ENCODE measurements around the gene DDIT4.
"Not testable (repeated sequence)": the region's sequence is repeated elsewhere in the genome, so short reads cannot be mapped to it uniquely, and the experiment has no call there.

The DDIT4 gene, protein sequence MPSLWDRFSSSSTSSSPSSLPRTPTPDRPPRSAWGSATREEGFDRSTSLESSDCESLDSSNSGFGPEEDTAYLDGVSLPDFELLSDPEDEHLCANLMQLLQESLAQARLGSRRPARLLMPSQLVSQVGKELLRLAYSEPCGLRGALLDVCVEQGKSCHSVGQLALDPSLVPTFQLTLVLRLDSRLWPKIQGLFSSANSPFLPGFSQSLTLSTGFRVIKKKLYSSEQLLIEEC

DNA sequence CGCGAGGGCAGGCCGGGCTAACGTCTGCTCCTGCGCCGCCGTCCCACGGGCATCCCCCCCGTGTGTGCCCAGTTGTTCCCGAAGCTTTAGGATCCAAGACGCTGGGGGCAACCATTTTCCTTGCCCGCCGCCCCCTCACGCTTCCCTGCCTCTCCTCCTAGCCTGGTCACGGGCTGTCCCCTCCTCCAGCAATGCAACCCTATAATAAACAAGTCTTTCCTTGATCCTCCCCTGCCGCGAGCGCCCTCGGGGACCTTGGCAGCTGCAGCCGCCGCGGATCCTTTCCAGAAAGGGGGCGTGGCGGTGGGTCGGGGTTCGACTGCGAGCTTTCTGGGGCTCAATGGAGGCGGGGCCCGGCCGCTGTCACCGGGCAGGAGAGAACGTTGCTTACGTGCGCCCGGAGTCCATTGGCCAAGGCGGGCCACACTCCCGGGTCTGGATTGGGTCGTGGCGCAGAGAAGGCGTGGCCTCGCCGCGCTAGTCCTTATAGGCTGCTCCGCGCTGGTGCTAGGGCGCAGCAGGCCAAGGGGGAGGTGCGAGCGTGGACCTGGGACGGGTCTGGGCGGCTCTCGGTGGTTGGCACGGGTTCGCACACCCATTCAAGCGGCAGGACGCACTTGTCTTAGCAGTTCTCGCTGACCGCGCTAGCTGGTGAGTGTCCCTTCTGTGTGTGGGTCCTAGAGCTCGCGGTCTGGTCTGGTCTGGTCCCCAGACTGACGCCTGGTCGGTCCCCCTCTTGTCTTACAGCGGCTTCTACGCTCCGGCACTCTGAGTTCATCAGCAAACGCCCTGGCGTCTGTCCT lies at the start of gene DDIT4:
TSS of gene DDIT4 (plus strand) at position 515 of the 803 bp plus-strand sequence. CDS start 293 bp downstream, outside the sequence.
- peak; percentile 95 for DNase-seq (ENCODE audit: low spot score)

DNA sequence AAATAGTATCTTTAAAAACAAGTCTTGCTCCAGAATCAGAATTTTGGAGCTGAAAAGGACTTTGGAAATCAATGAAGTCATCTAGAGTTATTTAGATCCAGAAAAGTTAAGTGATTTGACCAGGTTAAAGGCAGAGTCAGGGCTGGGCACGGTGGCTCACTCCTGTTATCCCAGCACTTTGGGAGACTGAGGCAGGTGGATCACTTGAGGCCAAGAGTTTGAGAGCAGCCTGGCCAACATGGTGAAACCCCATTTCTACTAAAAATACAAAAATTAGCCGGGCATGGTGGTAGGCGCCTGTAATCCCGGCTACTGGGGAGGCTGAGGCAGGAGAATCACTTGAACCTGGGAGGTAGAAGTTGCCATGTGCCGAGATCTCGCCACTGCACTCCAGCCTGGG lies 49.5 kb upstream of the DDIT4 start:
- DNase-seq (ENCODE audit: low spot score) = not testable (repeated sequence)

DNA sequence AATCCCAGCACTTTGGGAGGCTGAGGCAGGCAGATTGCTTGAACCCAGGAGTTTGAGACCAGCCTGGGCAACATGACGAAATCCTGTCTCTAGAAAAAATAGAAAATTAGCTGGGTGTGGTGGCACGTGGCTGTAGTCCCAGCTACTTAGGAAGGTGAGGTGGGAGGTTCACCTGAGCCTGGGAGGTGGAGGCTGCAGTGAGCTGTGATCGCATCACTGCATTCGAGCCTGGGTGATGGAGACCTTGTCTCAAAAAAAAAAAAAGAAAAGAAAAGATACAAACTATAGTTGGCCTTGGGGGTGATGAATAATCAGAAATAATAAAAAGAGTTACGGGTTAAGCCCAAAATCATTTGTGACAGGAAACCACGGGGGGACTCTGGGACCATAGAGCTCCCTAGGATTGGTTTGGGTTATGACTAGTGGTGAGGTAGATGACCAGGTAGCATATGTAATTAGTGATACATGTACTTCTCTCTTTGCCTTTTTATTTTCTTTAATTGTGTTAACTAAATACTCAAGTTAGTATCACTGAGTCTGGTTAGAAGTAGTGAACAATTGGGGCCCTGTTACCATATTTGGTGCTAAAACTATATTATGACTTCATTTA lies 47.2 kb upstream of the DDIT4 start:
- DNase-seq (ENCODE audit: low spot score) = no peak

DNA sequence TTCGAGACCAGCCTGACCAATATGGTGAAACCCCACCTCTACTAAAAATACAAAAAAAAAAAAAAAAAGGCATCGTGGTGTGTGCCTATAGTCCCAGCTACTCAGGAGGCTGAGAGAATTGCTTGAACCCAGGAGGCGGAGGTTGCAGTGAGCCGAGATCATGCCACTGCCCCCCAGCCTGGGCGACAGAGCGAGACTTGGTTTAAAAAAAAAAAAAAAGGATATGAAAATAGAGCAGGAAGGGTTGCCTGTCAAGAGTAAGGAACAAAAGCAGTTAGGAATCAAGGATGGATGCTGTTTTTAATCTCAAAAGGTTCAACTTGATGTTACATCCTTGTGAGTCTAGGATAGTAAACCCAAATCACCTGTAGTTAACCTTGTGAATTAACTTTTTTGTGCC lies 45.9 kb upstream of the DDIT4 start:
- DNase-seq (ENCODE audit: low spot score) = no peak

DNA sequence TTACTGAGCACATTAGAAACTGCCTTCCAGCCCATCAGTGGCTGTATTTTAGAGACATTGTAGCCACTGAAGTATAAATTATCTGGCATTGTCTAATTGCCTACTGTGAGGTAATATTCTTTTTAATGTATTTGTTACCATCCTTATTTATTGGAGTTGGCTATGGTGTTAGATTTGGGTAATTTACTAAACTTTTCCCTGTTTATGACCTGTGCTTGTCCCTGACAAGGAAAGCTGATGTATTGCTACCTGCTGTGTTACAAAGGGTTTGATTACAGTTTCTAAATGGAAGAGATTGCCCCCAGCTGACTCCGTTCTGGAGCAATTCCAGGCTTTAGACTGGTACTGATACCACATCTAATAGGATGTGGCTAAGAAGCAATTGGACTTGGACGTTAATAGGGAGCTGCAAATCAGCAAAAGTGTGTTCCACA lies 45.4 kb upstream of the DDIT4 start:
- no peak for DNase-seq (ENCODE audit: low spot score)

DNA sequence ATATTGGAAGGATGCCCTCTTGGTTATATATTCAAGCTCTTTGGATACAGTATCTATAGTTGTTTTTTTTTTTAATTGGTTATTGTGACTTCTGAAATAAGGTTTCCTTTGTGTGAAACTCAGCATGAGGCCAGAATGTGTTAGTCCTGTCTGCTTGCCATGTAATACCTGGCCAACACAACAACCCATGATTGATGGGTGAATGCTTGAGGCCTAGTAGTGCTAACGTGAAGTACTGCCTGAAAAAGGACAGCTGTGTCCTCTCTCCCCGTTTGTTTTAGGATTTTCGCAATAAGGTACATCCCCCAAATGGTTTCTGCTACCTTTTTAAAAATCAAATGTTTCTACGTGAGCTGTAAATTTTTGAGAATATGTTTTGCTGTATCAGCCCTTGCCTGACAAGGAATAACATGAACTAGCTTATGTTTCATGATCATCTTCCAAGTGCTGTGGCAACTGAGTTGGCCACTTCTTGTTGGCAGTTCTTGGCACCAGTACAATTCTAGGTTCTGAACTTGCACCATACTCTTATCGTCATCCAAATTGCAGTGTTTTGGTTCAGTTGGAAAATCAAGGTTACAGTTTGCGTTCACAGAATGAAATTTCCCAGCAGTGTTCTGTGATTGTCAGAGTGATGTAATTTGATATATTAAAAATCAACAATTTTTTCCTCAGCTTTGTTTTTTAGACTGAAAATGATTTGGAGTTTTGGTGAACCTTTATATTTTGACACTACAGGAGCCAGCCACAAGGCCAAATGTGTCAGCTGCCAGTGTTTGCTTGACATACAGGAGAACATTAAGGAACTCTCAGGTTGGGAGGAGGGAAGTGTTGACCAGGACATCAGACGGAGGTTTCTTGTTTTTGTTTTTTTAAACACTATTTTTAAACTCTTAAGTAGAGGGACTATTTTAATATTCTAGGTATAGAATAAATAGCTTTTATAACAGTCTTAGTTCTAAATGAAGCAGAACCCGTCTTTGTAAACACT lies 44.2 kb upstream of the DDIT4 start:
- DNase-seq (ENCODE audit: low spot score) = no peak

DNA sequence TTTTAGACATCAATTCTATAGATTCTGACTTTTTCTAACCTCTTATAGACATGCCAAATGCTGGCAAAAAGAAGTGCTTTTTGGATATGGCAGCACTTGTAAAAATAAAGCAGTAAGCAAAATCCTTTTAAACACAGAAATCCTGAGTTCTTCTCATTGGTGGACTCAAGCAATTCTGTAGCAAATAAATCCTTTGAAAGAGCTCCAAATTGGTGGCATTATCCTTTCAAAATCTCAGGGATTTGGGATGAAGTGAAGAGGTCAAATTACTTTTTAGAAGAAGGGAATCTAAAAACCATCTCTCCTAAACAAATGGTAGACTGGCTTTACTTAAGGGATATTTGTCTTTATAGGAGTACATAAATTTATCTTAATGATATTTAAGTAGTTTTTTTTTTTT lies 40.1 kb upstream of the DDIT4 start:
- no peak for DNase-seq (ENCODE audit: low spot score)

DNA sequence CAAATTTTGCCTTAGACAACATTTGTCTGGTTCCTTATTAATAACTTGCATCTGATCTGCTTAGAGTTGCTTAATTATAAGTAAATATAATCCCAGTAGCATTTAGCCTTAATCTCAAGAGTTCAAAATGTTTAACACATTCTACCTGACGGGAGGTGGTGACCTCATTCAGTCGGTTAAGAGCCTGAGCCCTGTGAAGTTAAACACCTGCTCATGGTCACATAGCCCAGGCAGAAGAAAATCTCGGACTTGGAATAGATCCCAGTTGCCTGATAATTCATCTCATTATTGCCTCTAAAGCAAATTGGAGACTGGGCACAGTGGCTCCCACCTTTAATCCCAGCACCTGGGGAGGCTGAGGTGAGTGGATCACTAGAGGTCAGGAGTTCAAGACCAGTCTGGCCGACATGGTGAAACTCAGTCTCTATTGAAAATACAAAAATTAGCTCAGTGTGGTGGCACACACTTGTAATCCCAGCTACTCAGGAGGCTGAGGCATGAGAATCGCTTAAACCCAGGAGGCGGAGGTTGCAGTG lies 39.1 kb upstream of the DDIT4 start:
- no peak for DNase-seq (ENCODE audit: low spot score)

DNA sequence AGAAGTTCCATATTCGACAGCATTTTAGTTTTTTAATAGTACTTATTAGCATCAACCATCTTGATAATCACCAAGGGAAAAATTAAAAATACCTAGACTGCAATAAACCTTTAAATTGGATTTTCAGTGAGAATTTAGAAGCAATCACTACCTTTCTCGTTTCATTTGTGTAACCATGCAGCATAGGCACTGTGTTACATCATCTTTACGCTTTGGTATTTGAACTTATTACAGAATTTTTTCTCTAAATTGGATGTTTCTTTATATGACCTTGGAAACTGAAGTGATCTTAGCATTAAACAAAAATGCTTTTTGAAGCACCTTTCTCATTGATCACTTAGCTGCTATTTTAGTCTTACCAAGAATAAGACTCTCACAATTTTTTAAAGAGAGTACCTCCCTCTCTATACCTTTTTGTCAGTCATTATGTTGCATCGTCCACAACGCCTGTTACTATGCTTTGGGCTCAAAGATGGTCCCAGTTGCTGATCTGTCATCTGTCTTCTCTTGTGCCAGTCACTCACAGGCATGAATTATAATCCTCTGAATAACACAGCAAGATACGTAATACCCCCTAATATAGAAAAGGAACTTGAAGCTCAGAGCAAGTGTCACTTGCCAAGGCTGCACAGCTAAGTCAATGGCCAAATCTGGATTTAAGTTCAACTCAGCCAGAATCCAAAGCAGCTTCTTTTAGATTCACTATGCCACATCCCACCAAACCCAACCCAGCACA lies 38.0 kb upstream of the DDIT4 start:
- DNase-seq (ENCODE audit: low spot score) = no peak

DNA sequence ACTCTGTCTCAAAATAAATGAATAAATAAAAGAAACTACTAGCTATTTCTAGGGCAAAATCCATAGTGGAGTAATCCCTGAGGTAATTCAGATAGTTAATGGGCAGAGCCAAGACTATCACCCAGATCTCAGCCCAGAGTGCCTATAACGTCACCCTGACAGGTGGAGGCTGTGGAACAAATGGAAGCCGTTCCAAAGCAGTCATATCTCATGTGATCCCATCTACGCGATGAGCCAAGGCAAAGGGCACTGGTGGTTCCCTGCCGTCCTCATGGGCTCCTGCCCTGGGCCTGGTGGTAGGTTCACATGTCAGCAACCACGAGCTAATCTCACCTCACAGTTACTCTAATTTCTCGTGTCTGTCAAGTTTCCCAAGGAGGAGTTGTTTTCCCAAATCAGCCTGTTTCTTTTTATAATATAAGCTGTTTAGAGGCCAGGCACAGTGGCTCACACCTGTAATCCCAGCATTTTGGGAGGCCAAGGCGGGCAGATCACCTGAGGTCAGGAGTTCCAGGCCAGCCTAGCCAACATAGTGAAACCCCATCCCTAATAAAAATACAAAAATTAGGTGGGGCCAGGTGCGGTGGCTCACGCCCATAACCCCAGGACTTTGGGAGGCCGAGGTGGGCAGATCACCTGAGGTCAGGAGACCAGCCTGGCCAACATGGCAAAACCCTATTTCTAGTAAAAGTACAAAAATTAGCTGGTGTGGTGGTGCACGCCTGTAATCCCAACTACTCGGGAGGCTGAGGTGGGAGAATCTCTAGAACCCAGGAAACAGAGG lies 35.1 kb upstream of the DDIT4 start:
- DNase-seq (ENCODE audit: low spot score) = no peak

DNA sequence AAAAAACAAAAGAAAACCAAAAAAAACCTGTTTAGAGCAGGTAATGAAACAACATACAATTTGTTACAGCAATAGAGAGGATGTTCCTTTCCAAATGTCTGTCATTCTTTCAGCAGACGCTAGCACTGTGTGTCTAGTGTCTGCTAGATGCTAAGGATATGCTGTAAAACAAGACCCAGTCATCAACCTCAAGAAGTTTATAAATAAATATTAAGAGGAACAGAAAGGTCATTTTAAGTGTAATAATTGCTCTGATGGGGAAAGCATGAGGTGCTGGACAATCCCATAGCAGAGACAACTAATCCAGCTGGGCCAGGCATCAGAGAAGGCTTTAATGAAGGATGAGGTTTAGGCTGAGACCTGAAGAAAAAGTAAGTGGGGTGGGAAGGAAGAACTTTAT lies 34.3 kb upstream of the DDIT4 start:
- no peak for DNase-seq (ENCODE audit: low spot score)

DNA sequence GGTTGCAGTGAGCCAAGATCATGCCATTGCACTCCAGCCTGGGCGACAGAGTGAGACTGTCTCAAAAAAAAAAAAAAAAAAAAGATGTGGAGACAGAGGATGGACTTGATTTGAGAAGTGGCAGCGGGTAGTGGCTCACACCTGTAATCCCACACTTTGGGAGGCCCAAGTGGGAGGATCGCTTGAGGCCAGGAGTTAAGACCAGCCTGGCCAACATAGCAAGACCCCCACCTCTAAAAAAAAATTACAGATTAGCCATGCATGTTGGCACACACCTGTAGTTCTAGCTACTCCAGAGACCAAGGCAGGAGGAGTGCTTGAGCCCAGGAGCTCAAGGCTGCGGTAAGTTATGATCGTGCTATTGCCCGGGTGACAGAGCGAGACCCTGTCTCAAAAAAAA lies 33.4 kb upstream of the DDIT4 start:
- no peak for DNase-seq (ENCODE audit: low spot score)

DNA sequence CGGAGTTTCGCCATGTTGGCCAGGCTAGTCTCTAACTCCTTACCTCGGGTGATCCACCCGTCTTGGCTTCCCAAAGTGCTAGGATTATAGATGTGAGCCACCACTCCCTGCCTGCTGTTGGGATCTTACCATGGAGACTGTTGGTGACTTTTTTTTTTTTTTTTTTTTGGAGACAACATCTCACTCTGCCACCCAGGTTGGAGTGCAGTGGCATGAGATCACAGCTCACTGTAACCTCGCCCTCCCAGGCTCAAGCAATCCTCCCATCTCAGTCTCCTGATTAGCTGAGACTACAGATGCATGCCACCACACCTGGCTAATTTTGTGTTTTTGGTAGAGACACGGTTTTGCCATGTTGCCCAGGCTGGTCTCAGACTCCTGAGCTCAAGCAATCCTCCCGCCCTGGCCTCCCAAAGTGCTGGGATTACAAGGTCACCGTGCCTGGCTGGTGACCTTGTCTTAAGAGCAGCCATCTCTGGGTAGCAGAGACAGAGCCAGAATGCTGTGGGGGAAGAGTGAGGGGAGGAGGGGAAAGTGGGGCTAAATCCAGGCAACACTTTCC lies 32.0 kb upstream of the DDIT4 start:
- DNase-seq (ENCODE audit: low spot score) = no peak

DNA sequence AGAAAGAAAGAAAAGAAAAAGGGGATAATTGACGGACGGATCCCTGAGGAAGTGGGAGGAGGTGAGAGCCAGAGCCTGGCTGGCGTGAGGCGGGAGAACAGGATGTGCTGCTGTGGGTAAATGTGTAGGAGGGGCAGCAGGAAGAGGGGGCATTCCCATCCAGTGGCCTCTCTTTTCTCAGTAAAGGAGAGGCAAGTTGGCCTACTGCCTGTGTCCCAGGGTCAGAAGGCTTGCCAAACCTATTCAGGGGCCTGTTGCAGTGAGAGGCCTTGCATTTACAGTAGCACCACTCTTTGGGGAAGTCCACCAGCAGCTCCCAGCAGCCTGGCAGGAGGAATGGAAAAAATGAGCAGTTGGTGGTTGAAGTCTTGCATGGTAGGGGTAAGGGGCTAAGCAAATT lies 31.0 kb upstream of the DDIT4 start:
- no peak for DNase-seq (ENCODE audit: low spot score)

DNA sequence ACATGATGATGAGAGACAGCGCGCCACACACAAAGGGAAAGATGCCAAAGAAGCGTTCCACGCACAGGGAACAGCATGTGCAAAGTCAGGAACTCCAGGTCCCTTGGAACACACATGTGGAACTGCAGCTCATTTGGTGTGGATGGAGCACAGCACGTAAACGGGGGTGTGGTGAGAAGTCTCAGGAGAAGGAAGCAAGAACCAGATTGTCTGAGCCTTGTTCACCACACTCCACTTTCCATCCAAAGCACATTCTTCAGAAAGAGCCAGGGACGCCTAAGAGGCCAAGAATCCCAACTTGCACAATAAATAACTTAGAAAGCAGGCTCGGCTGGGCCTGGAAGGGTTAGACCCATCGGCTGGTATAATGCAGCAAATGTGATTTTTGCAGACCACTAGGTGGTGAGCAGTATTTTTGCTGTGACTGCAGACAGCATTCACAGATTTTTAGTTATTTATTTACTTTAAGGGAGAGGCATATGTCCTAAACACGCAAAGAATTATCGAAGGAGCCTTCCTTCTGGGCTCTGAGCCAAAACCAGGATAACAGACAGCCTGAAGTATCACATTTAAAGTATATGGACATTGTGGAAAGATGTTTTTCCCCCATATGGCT lies 29.8 kb upstream of the DDIT4 start:
- peak; percentile 28 for DNase-seq (ENCODE audit: low spot score)

DNA sequence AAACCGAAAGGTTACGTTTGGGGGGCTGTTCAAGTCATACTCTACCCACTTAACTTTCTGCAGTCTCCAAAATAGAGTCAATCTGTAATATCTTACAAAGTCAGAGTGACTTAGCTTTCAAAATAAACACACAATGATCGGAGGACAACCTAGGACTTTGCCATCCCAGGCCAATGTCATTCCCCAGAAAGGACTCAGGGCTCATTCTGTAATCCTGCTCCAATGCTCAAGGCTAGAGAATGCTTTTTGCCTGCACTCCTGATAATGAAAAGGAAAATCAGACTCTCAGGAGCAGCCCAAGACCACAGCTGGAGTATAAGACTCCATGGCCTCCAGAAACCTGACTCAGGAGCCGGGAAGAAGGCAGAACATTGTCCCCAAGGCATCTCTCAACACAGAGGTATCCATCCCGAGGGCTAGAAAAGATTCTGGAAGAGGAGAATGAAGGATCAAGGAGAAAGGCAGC lies 29.1 kb upstream of the DDIT4 start:
- DNase-seq (ENCODE audit: low spot score) = no peak

DNA sequence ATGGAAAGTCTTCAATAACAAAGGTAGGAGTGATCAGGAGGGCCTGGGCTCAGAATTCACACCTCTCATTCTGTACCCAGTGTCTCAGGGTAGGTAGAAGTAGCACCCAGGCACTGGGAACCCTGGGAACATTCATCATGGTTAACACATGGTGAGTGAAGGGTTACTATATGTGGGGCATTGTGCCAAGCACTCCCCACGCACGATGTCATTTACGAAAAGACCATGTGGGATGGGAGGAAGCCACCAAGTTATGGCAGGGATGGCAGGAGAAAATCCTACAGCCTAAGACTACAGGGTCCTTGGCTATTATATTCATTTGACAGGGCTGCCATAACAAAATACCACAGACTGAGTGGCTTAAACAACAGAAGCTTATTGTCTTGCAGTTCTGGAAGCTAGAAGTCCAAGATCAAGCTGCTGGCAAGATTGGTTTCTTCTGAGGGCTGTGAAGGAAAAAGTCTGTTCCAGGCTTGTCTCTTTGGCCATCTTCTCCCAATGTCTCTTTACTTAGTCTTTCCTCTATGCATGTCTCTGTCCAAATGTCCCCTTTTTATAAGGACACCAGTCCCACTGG lies 27.7 kb upstream of the DDIT4 start:
- no peak for DNase-seq (ENCODE audit: low spot score)

DNA sequence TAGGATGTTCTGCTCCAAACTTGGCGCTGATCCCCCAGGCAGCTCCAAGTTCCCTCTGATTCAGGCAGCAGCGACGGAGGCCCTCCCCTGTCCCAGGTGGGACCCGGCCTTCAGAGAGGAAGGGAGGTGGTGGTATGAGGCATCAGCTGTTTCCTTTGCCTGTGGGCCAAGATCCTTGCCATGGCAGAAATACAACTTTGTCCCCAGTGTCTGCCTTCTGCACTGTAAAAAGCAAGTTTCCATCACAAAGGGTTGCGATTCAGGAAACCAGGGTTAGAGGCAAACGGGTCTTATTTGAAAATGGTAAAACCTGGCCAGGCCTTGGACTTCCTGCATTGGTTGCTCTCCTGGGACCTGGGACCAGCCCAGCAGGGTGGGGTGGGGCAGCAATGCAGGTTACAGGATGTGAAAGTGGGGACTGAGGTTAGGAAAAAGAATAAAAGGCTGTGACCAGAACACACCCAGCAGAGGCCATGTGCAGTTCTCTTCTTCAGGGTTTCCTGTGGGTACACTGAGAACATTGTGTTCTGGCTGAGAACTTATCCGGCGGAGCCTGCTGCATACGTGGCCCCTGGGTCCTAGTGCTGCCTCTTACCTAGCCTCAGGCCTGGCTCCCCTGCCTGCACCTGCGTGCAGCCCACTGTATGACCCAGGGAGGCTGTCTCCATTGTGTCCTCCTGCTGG lies 25.1 kb upstream of the DDIT4 start:
- peak; percentile 80 for DNase-seq (ENCODE audit: low spot score)
